Vagina (tissue), 2 donors: ENCODE data around the gene PALLD. TPM values are rescaled to one million over a fixed set of nuclear protein-coding genes. Genes with fewer than 3 reads are reported as not detected.

Source experiments
- DNase-seq, 2 donors: peaks; one replicate each; pipeline ENCODE4 v3.0.0-alpha.2; 2017; ENCODE audit errors: extremely low spot score in 2 of 2
- H3K27ac ChIP-seq: fragments of 200-600 bp; sonication (generic); one replicate; pipeline ENCODE4 v1.5.1; 2019
- H3K27me3 ChIP-seq: fragments of 200-600 bp; sonication (generic); one replicate; pipeline ENCODE4 v1.5.1; 2019
- H3K36me3 ChIP-seq, 2 donors: fragments of 200-600 bp; sonication (generic); one replicate each; pipeline ENCODE4 v1.5.1; 2017 to 2019
- H3K4me1 ChIP-seq: fragments of 200-600 bp; sonication (generic); one replicate; pipeline ENCODE4 v1.5.1; 2019
- H3K4me3 ChIP-seq, 2 donors: fragments of 200-600 bp; sonication (generic); 1 replicate in 1 of 2; 2 replicates in 1 of 2; pipeline ENCODE4 v1.5.1; 2016 to 2019
- H3K9me3 ChIP-seq: fragments of 200-600 bp; sonication (generic); one replicate; pipeline ENCODE4 v1.5.1; 2019
- CTCF ChIP-seq, 3 experiments: fragments of 450-650 bp in 2 of 3; fragments of 200-600 bp in 1 of 3; sonication (generic) in 1 of 3; IDR thresholded peaks; one replicate each; pipeline ENCODE4 v1.5.1; 2017 to 2019; ENCODE audit warnings: antibody characterized with exemption in 3 of 3, mild to moderate bottlenecking in 2 of 3, moderate library complexity in 2 of 3
- POLR2A ChIP-seq, 2 donors: fragments of 450-650 bp; IDR thresholded peaks; one replicate each; pipeline ENCODE4 v1.6.1; 2017; ENCODE audit warnings: antibody characterized with exemption in 2 of 2, mild to moderate bottlenecking in 2 of 2, moderate library complexity in 2 of 2
- POLR2AphosphoS5 ChIP-seq, 2 donors: sonication (generic); formaldehyde crosslinking; IDR thresholded peaks; one replicate each; pipeline ENCODE4 v1.9.0; 2017; ENCODE audit warnings: antibody characterized with exemption in 2 of 2, mild to moderate bottlenecking in 2 of 2, low read depth in 1 of 2; ENCODE audit not compliant: insufficient read depth in 1 of 2
- intact Hi-C: fragments of 100-400 bp; cut with DNase I; formaldehyde crosslinking; loops from one replicate; pipeline ENCODE4 v1.15.1; 2023
- total RNA-seq: library from RNA; depleted of rRNA; stranded (reverse); fragments of >200 nt; gene quantifications from one replicate; pipeline ENCODE4 v1.2.3, GENCODE V29; 2016

The PALLD gene
- total RNA-seq, 1 donor from 2014 or later = 229 TPM

DNA sequence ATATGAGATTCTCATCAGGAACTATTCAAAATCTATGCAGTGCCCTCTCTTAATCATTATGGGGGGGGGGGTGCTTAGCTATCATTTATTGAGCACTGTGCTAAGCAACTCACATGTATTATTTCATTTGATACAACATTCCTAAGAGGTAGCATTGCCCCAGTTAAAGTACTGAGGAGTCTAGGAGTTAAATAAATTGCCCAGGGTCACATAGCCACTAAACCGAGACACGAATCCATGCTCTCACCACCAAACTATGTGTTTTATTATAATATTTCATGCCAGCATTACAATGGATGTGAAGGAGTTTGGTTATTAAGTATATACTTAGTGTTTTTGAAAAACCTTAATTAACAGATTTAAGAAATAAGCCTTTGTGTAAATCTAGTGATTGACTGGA is 381.8 kb downstream of the PALLD start:
- Histone ChIP-seq H3K27me3 (no peaks in the 10 kb centered on the region), H3K4me1 (peaks cover 65% of the 10 kb centered on the region), H3K36me3 (peaks cover 0 to 19% of the 10 kb centered on the region in 2 donors), H3K4me3 (peak overlapping the region; percentile 33 to 45), H3K27ac (peak overlapping the region; percentile 73), H3K9me3 (no peaks in the 10 kb centered on the region)
- no peak for DNase-seq
- intact Hi-C loops = no loop called here
- TF ChIP-seq CTCF (IDR thresholded peaks at IDR 0.05) = no peak
- no peak for TF ChIP-seq POLR2A (IDR thresholded peaks at IDR 0.05)

GRCh38 chr4:168879188-168879587 is 382.3 kb downstream of the PALLD start:
- Histone ChIP-seq H3K36me3 (peaks cover 0 to 19% of the 10 kb centered on the region in 2 donors), H3K4me3 (no peak overlapping the region), H3K27ac (peak overlapping the region; percentile 73), H3K9me3 (no peaks in the 10 kb centered on the region), H3K27me3 (no peaks in the 10 kb centered on the region), H3K4me1 (peaks cover 65% of the 10 kb centered on the region)
- DNase-seq = no peak
- TF ChIP-seq POLR2AphosphoS5 (IDR thresholded peaks at IDR 0.05; ENCODE audit: insufficient read depth in 1 of 2, low read depth in 1 of 2) = no peak
- TF ChIP-seq CTCF (IDR thresholded peaks at IDR 0.05) = no peak
- TF ChIP-seq POLR2A (IDR thresholded peaks at IDR 0.05) = no peak
- intact Hi-C loops = no loop called here

- DNase-seq = no peak
- Histone ChIP-seq H3K27ac (peak overlapping the region; percentile 51), H3K4me1 (peaks cover 65% of the 10 kb centered on the region), H3K4me3 (no peak overlapping the region), H3K9me3 (no peaks in the 10 kb centered on the region), H3K27me3 (no peaks in the 10 kb centered on the region), H3K36me3 (peaks cover 0 to 19% of the 10 kb centered on the region in 2 donors)
- TF ChIP-seq POLR2AphosphoS5 (IDR thresholded peaks at IDR 0.05; ENCODE audit: insufficient read depth in 1 of 2, low read depth in 1 of 2) = no peak
- TF ChIP-seq CTCF (IDR thresholded peaks at IDR 0.05) = no peak
- TF ChIP-seq POLR2A (IDR thresholded peaks at IDR 0.05) = no peak
- intact Hi-C loops = no loop called here
Observed at GRCh38 chr4:168880072-168880675, 383.3 kb downstream of the PALLD start.

- H3K9me3 ChIP-seq = no peaks in the 10 kb centered on the region
- H3K4me1 ChIP-seq = peaks cover 65% of the 10 kb centered on the region
- H3K27ac ChIP-seq = peak overlapping the region; percentile 46
- H3K4me3 ChIP-seq = no peak overlapping the region
- TF ChIP-seq CTCF (IDR thresholded peaks at IDR 0.05) = no peak
- no peak for TF ChIP-seq POLR2AphosphoS5 (IDR thresholded peaks at IDR 0.05; ENCODE audit: insufficient read depth in 1 of 2, low read depth in 1 of 2)
- intact Hi-C loops = no loop called here
- DNase-seq = no peak
- H3K36me3 ChIP-seq = peaks cover 0 to 19% of the 10 kb centered on the region in 2 donors
- no peaks in the 10 kb centered on the region for H3K27me3 ChIP-seq
Observed at GRCh38 chr4:168880811-168881595, 384.2 kb downstream of the PALLD start.
